BLaER1 treated with 17β-estradiol and CSF1 and Interleukin-3, amounts not matched to agents 10 nM and 100 nM (cell line): Measurements from ENCODE around the gene NHSL2.
"Not testable (repeated sequence)": the region's sequence is repeated elsewhere in the genome, so short reads cannot be mapped to it uniquely, and the experiment has no call there.

Experiments
- H3K27ac ChIP-seq, 11 experiments: shearing (Covaris generic); formaldehyde crosslinking; 2 replicates each; pipeline ENCODE4 v1.8.1; 2022
- H3K27me3 ChIP-seq, 11 experiments: shearing (Covaris generic); formaldehyde crosslinking; 2 replicates each; pipeline ENCODE4 v1.8.1; 2022
- H3K36me3 ChIP-seq, 11 experiments: shearing (Covaris generic); formaldehyde crosslinking; 2 replicates each; pipeline ENCODE4 v1.8.1; 2022
- H3K4me1 ChIP-seq, 10 experiments: shearing (Covaris generic); formaldehyde crosslinking; 2 replicates each; pipeline ENCODE4 v1.8.1; 2022
- H3K4me2 ChIP-seq, 11 experiments: shearing (Covaris generic); formaldehyde crosslinking; 2 replicates each; pipeline ENCODE4 v1.8.1; 2022
- H3K4me3 ChIP-seq, 10 experiments: shearing (Covaris generic); formaldehyde crosslinking; 2 replicates each; pipeline ENCODE4 v1.8.1; 2022
- H3K9ac ChIP-seq, 11 experiments: shearing (Covaris generic); formaldehyde crosslinking; 2 replicates each; pipeline ENCODE4 v1.8.1; 2022
- H3K9me3 ChIP-seq, 11 experiments: shearing (Covaris generic); formaldehyde crosslinking; replicated peaks in 1 of 11; 2 replicates each; pipeline ENCODE4 v1.8.1; 2022
- H4K20me1 ChIP-seq, 11 experiments: shearing (Covaris generic); formaldehyde crosslinking; 2 replicates each; pipeline ENCODE4 v1.8.1; 2022
- Cebpa-rat ChIP-seq, 11 experiments: shearing (Covaris generic); IDR thresholded peaks; 2 replicates each; pipeline ENCODE4 v1.8.1; 2022

Gene NHSL2

GRCh38 chrX:71910643-71910985, at the start of gene NHSL2:
NHSL2 (plus strand) TSS chrX:71910845.
- Histone ChIP-seq H3K4me1 (no peaks in the 10 kb centered on the region), H3K27ac (no peak within 1 kb of the TSS), H3K4me2 (peak within 1 kb of the TSS; percentile 73 to 92 (median 83)), H3K9ac (peak within 1 kb of the TSS in 7 of 11 experiments; percentile 16 to 63 (median 39); a peak in 11 of 22 replicates), H3K36me3 (no peaks in the 10 kb centered on the region), H3K27me3 (peaks cover 72 to 100% (median 98%) of the 10 kb centered on the region in 11 experiments), H3K9me3 (peaks cover 0 to 15% (median 2%) of the 10 kb centered on the region in 11 experiments; a peak in 5 of 22 replicates), H3K4me3 (peak within 1 kb of the TSS; percentile 45 to 66 (median 55)), H4K20me1 (peaks cover 0 to 5% (median 0%) of the 10 kb centered on the region in 11 experiments; a peak in 3 of 22 replicates)
- no peak for TF ChIP-seq Cebpa-rat (IDR thresholded peaks at IDR 0.05)

DNA sequence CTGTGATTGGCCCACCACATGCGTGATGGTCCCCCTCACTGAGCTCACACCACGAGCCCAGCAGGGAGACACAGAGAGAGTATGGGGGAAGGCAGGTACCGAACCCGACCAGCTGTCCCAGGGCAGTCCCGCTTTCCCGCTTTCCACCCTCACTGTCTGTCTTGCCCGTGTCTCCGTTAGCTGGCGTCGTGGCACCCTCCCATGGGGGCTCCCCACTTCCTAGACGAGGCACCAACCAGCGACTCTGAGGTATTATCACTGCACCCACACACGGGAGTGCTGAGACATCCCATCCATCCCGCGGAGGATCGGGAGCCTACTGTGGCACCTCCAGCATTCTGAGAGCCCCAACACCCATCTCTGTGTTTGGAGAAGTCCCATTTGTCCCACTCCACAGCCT, 43.0 kb upstream of the NHSL2 start:
- peaks cover 0 to 54% (median 20%) of the 10 kb centered on the region in 11 experiments; a peak in 12 of 22 replicates for H4K20me1 ChIP-seq
- H3K27ac ChIP-seq: no peak overlapping the region
- H3K4me2 ChIP-seq: no peak overlapping the region
- no peak overlapping the region for H3K9ac ChIP-seq
- H3K4me1 ChIP-seq: peaks cover 0 to 23% (median 14%) of the 10 kb centered on the region in 10 experiments; a peak in 14 of 20 replicates
- H3K4me3 ChIP-seq: no peak overlapping the region
- no peak for TF ChIP-seq Cebpa-rat (IDR thresholded peaks at IDR 0.05)
- peaks cover 97 to 100% (median 100%) of the 10 kb centered on the region in 11 experiments for H3K27me3 ChIP-seq
- H3K9me3 ChIP-seq: peaks cover 0 to 17% (median 5%) of the 10 kb centered on the region in 11 experiments; a peak in 8 of 22 replicates
- no peaks in the 10 kb centered on the region for H3K36me3 ChIP-seq

- H3K36me3 ChIP-seq, H3K27ac ChIP-seq, H3K4me3 ChIP-seq, H3K9ac ChIP-seq: not testable (repeated sequence)
- peaks cover 0 to 23% (median 14%) of the 10 kb centered on the region in 10 experiments; a peak in 14 of 20 replicates for H3K4me1 ChIP-seq
- H3K4me2 ChIP-seq: peak overlapping the region in 10 of 11 experiments; percentile 22 to 71 (median 52); a peak in 15 of 22 replicates
- peaks cover 0 to 24% (median 10%) of the 10 kb centered on the region in 11 experiments; a peak in 8 of 22 replicates for H3K9me3 ChIP-seq
- peaks cover 0 to 63% (median 20%) of the 10 kb centered on the region in 11 experiments; a peak in 13 of 22 replicates for H4K20me1 ChIP-seq
- H3K27me3 ChIP-seq: peaks cover 96 to 100% (median 100%) of the 10 kb centered on the region in 11 experiments
Observed at GRCh38 chrX:71869566-71869965, 41.1 kb upstream of the NHSL2 start.

GRCh38 chrX:71870208-71871098, 40.2 kb upstream of the NHSL2 start:
- no peaks in the 10 kb centered on the region for H3K36me3 ChIP-seq
- H3K9me3 ChIP-seq: peaks cover 0 to 32% (median 15%) of the 10 kb centered on the region in 11 experiments; a peak in 14 of 22 replicates
- H3K27ac ChIP-seq: no peak overlapping the region
- H3K4me1 ChIP-seq: peaks cover 0 to 23% (median 14%) of the 10 kb centered on the region in 10 experiments; a peak in 14 of 20 replicates
- peaks cover 87 to 100% (median 99%) of the 10 kb centered on the region in 11 experiments for H3K27me3 ChIP-seq
- H3K9ac ChIP-seq: no peak overlapping the region
- no peak for TF ChIP-seq Cebpa-rat (IDR thresholded peaks at IDR 0.05)
- no peak overlapping the region for H3K4me3 ChIP-seq
- H3K4me2 ChIP-seq: peak overlapping the region in 6 of 11 experiments; percentile 22 to 71 (median 52); a peak in 4 of 22 replicates
- H4K20me1 ChIP-seq: peaks cover 0 to 63% (median 20%) of the 10 kb centered on the region in 11 experiments; a peak in 13 of 22 replicates

- Histone ChIP-seq H3K4me3 (no peak overlapping the region), H3K9ac (no peak overlapping the region), H4K20me1 (peaks cover 0 to 62% (median 20%) of the 10 kb centered on the region in 11 experiments; a peak in 13 of 22 replicates), H3K9me3 (peaks cover 0 to 36% (median 17%) of the 10 kb centered on the region in 11 experiments; a peak in 16 of 22 replicates), H3K27me3 (peaks cover 78 to 96% (median 90%) of the 10 kb centered on the region in 11 experiments), H3K4me2 (no peak overlapping the region), H3K4me1 (peaks cover 0 to 23% (median 14%) of the 10 kb centered on the region in 10 experiments; a peak in 14 of 20 replicates), H3K36me3 (no peaks in the 10 kb centered on the region), H3K27ac (no peak overlapping the region)
- TF ChIP-seq Cebpa-rat (IDR thresholded peaks at IDR 0.05): no peak
Observed at GRCh38 chrX:71871367-71871766, 39.3 kb upstream of the NHSL2 start.

DNA sequence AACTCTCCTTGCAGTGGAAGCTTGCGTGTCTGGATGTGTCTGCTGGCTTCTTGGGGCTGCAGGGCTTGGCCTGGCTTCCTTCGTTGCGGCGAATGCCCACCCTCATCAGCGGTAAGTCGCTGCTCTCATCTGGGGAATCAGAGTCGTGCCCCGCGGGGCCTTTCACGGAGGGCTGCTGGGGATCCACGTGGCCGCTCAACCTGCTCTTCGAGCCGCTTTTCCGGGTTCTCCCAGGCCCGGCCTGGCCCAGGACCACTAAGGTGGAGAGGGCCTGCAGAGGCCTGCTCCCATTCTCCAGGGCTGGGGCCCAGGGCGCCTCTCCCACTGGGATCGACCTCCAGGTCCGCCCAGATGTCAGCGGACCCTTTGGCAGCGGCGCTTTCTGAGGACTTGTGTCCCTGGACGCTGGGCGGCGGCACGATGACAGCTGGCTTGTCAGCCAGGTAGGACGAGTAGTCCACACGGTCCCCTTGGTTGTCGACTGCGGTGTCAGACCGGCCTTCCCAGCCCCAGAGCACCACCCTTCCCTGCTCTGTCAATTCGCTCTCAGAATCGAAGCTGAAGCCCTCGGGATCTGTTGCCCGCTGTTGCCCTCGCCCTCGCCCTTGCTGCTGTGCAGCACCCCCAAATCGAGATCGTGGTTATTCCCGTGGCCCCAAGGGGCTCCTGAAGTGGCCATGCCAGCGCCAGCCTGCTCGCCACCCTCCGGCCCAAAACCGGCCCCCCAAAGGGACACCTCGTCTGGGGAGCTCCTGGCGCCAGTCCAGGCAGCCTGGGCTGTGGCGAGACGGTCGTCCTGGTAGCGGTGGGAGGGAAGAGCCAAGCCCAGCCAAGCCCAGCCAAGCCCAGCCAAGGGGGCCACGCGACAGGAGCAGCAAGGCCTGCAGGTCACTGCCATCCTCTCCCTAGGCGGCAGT, 37.8 kb upstream of the NHSL2 start:
- Histone ChIP-seq H3K9ac (no peak overlapping the region), H4K20me1 (peaks cover 0 to 52% (median 20%) of the 10 kb centered on the region in 11 experiments; a peak in 12 of 22 replicates), H3K9me3 (peaks cover 12 to 43% (median 31%) of the 10 kb centered on the region in 11 experiments; a peak in 21 of 22 replicates), H3K27me3 (peaks cover 63 to 82% (median 77%) of the 10 kb centered on the region in 11 experiments), H3K4me2 (no peak overlapping the region), H3K4me1 (peaks cover 0 to 23% (median 14%) of the 10 kb centered on the region in 10 experiments; a peak in 14 of 20 replicates), H3K4me3 (no peak overlapping the region), H3K27ac (no peak overlapping the region), H3K36me3 (no peaks in the 10 kb centered on the region)
- no peak for TF ChIP-seq Cebpa-rat (IDR thresholded peaks at IDR 0.05)

DNA sequence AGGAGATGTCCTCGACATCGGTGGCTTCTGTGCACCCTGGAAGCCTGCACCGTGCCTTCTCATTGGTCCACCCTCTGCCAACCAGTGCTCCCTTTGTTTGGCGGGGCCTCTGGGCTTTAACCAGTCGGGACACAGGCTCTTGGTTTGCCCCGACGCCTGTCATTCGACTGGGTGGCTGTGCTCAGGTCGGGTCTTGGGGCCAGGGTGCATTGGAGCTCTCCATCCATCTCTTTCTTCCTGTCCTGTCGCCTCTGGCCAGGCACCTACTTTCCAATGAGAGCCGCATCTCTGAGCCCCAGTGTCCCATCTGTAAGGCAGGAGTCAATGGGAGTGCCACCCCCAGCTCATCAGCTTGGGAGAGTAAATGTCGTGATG, 37.2 kb upstream of the NHSL2 start:
- Histone ChIP-seq H3K36me3 (no peaks in the 10 kb centered on the region), H3K9me3 (peaks cover 12 to 48% (median 37%) of the 10 kb centered on the region in 11 experiments; a peak in 21 of 22 replicates), H3K4me1 (peaks cover 0 to 23% (median 14%) of the 10 kb centered on the region in 10 experiments; a peak in 14 of 20 replicates), H4K20me1 (peaks cover 0 to 47% (median 16%) of the 10 kb centered on the region in 11 experiments; a peak in 12 of 22 replicates), H3K27ac (no peak overlapping the region), H3K4me3 (no peak overlapping the region), H3K27me3 (peaks cover 57 to 77% (median 72%) of the 10 kb centered on the region in 11 experiments), H3K4me2 (no peak overlapping the region), H3K9ac (no peak overlapping the region)
- TF ChIP-seq Cebpa-rat (IDR thresholded peaks at IDR 0.05): no peak

GRCh38 chrX:71876841-71877240, 33.8 kb upstream of the NHSL2 start:
- H3K36me3 ChIP-seq, H3K4me1 ChIP-seq, H3K9ac ChIP-seq, H3K4me2 ChIP-seq, H3K27ac ChIP-seq, H3K4me3 ChIP-seq: not testable (repeated sequence)
- H3K27me3 ChIP-seq: peaks cover 33 to 71% (median 60%) of the 10 kb centered on the region in 11 experiments
- H3K9me3 ChIP-seq: peaks cover 12 to 62% (median 47%) of the 10 kb centered on the region in 11 experiments
- H4K20me1 ChIP-seq: peaks cover 0 to 18% (median 0%) of the 10 kb centered on the region in 11 experiments; a peak in 4 of 22 replicates
